Calu3 (cell line): ENCODE data around the gene LGALSL. TPM values are rescaled to one million over a fixed set of nuclear protein-coding genes. Genes with fewer than 3 reads are reported as not detected.

Experiments
- BruUV-seq: library from RNA; stranded (reverse); fragments of 400-500 nt; replicated peaks from 2 replicates; lab custom pipeline; 2021; lab: Mats Ljungman, UMichigan
- CTCF ChIA-PET: fragments of 300-600 bp; sonication (Branson Sonifier 250); formaldehyde crosslinking; loops from one replicate; lab custom pipeline; 2022; ENCODE audit warnings: antibody characterized with exemption; lab: Charles Lee
- DNase-seq: peaks from one replicate; pipeline ENCODE4 v3.0.0; 2022
- H3K27ac Mint-ChIP-seq: one replicate; pipeline ENCODE4 v1.8.0; 2022; ENCODE audit warnings: mixed read lengths; ENCODE audit not compliant: unreplicated experiment
- H3K27me3 Mint-ChIP-seq: one replicate; pipeline ENCODE4 v1.8.0; 2022; ENCODE audit warnings: mixed read lengths; ENCODE audit not compliant: unreplicated experiment
- H3K36me3 Mint-ChIP-seq: one replicate; pipeline ENCODE4 v1.8.0; 2022; ENCODE audit warnings: mild to moderate bottlenecking, moderate library complexity, mixed read lengths; ENCODE audit not compliant: insufficient read depth, unreplicated experiment
- H3K4me1 Mint-ChIP-seq: one replicate; pipeline ENCODE4 v1.8.0; 2022; ENCODE audit warnings: mild to moderate bottlenecking, low read depth, mixed read lengths; ENCODE audit not compliant: unreplicated experiment
- H3K4me3 Mint-ChIP-seq: one replicate; pipeline ENCODE4 v1.8.0; 2022; ENCODE audit warnings: mild to moderate bottlenecking, low read depth, moderate library complexity, mixed read lengths; ENCODE audit not compliant: unreplicated experiment
- H3K9me3 Mint-ChIP-seq: one replicate; pipeline ENCODE4 v1.8.0; 2022; ENCODE audit warnings: low read depth, mixed read lengths; ENCODE audit not compliant: unreplicated experiment
- intact Hi-C: fragments of 100-400 bp; cut with micrococcal nuclease; formaldehyde crosslinking; loops from one replicate; pipeline ENCODE4 v1.10.0; 2022; ENCODE audit not compliant: unreplicated experiment
- total RNA-seq: library from RNA; stranded (reverse); gene quantifications from 2 replicates; pipeline ENCODE4 v1.2.3, GENCODE V29; 2022
- TF ChIP-seq, protein P1 (sequence below): fragments of 200-600 bp; IDR thresholded peaks from one replicate; pipeline ENCODE4 v1.8.0; 2022; ENCODE audit warnings: antibody characterized with exemption; ENCODE audit not compliant: unreplicated experiment

LGALSL gene
- total RNA-seq, 1 experiment from 2014 or later: 12.1 TPM

DNA sequence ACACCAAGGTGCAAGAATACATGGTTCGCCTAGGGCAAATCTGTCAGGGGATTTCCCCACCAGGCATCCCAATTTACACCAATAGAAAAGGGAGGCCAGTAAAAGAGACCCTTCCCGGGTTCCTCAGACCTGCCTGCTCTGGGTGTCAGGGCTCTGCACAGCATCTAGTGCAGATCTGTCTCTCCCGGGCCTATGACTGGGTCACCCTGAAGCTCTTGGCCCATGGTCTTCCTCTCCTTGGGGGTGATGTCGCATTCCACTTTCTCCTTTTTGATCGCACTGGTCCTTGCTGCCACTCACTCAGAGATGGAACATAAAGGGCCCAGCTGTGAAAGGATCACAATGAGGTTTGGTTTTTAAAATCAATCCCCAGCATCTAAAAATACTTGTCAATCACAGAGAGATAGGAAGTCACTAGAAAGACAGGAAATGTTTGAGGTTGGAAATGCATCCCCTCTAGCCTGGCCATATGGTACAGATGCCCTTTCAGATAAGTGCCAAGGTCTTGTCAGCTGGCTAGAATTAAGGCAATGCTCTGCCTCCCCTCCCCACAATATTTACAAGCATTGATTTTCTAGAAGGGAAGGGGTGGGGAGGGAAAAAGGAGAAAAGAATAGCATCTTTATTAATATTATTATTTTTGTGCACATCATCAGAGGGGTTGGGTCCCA, 35.3 kb downstream of the LGALSL start:
- no peaks in the 10 kb centered on the region for H3K9me3 Mint-ChIP-seq
- DNase-seq: no peak
- CTCF ChIA-PET: interaction anchor here (2.5 to 3.1 kb wide), 2 partner anchors 34 to 158 kb away, joined by 8 to 38 read pairs; partner anchors contain the start of gene AFTPH
- no peak overlapping the region for H3K27ac Mint-ChIP-seq
- H3K36me3 Mint-ChIP-seq: no peaks in the 10 kb centered on the region
- TF ChIP-seq, protein P1, sequence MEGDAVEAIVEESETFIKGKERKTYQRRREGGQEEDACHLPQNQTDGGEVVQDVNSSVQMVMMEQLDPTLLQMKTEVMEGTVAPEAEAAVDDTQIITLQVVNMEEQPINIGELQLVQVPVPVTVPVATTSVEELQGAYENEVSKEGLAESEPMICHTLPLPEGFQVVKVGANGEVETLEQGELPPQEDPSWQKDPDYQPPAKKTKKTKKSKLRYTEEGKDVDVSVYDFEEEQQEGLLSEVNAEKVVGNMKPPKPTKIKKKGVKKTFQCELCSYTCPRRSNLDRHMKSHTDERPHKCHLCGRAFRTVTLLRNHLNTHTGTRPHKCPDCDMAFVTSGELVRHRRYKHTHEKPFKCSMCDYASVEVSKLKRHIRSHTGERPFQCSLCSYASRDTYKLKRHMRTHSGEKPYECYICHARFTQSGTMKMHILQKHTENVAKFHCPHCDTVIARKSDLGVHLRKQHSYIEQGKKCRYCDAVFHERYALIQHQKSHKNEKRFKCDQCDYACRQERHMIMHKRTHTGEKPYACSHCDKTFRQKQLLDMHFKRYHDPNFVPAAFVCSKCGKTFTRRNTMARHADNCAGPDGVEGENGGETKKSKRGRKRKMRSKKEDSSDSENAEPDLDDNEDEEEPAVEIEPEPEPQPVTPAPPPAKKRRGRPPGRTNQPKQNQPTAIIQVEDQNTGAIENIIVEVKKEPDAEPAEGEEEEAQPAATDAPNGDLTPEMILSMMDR: no peak
- no peaks in the 10 kb centered on the region for H3K4me1 Mint-ChIP-seq
- H3K27me3 Mint-ChIP-seq: peaks cover 26% of the 10 kb centered on the region
- no peak overlapping the region for H3K4me3 Mint-ChIP-seq
- no TSS peak for BruUV-seq
- intact Hi-C loops: loop anchor here (5.0 kb wide), 1 partner anchor 442 kb away; no protein-coding TSS in a partner anchor

DNA sequence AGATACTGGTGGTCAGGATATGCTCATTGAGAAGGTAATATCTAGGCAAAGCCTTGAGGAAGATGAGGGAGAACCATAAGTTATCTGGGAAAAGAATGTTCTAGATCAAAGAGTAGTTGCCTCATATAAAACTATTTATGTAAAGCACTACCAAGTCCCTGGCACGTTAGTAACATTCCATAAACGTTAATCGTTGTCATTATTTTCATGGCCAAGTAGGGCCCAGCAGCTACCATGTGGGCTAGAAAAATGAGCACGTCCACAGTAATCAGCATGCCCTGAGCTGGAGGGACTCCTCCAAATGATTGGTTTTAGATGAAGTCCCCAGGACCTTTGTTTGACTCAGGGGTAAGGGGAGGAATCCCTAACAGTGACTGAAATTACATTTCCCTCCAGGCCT, 37.5 kb downstream of the LGALSL start:
- CTCF ChIA-PET: interaction anchor here (0.6 kb wide), 1 partner anchor 343 kb away, joined by 4 read pairs; no protein-coding TSS in a partner anchor
- no peak for DNase-seq
- no peak overlapping the region for H3K27ac Mint-ChIP-seq
- TF ChIP-seq, protein P1: no peak
- H3K9me3 Mint-ChIP-seq: no peaks in the 10 kb centered on the region
- H3K36me3 Mint-ChIP-seq: no peaks in the 10 kb centered on the region
- H3K4me1 Mint-ChIP-seq: no peaks in the 10 kb centered on the region
- H3K27me3 Mint-ChIP-seq: peaks cover 12% of the 10 kb centered on the region
- intact Hi-C loops: no loop called here
- no peak overlapping the region for H3K4me3 Mint-ChIP-seq
- BruUV-seq: no TSS peak

DNA sequence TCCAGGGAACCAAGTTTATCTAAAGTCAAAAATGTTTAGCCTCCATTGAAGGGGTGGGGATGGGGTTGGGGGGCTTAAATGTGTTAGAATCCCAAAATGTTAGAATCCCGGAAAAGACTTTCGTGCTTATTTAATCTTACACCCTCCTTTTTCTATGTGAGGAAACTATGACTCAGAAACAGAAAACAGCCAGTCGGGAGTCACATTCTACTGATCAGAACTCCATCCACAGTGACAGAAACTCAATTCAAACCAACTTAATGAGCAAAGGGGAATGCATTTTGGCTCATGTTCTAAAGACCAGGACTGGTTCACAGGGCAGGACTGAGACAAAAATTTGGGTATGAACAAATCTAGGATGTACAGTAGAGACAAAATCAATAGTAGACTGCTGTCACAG, 38.3 kb downstream of the LGALSL start:
- H3K36me3 Mint-ChIP-seq: no peaks in the 10 kb centered on the region
- no peak overlapping the region for H3K27ac Mint-ChIP-seq
- intact Hi-C loops: no loop called here
- no peak overlapping the region for H3K4me3 Mint-ChIP-seq
- no peaks in the 10 kb centered on the region for H3K9me3 Mint-ChIP-seq
- H3K27me3 Mint-ChIP-seq: peaks cover 12% of the 10 kb centered on the region
- H3K4me1 Mint-ChIP-seq: no peaks in the 10 kb centered on the region
- DNase-seq: no peak
- BruUV-seq: no TSS peak
- CTCF ChIA-PET: no interaction called here
- TF ChIP-seq, protein P1: no peak

DNA sequence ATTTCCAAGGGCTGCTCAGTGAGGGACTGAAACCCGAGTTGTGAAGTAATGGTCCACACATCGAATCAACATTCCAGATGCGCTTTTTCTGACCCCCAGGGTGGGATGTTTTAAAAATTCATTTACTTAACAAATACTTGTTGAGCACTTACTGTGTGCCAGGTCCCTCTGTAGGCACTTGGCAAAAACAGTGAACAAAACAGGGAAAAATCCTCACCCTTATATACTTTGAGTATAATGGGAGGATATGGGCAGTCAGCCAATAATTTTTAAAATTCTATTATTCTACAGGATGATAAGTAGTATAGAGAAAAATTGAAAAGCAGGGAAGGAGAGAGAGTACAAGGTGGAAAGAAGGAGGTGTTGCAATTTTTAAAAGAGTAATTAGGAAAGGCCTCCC, 38.9 kb downstream of the LGALSL start:
- Mint-ChIP-seq H3K4me3 (no peak overlapping the region), H3K4me1 (no peaks in the 10 kb centered on the region), H3K36me3 (no peaks in the 10 kb centered on the region), H3K27me3 (peaks cover 15% of the 10 kb centered on the region), H3K9me3 (no peaks in the 10 kb centered on the region), H3K27ac (no peak overlapping the region)
- TF ChIP-seq, protein P1: no peak
- intact Hi-C loops: no loop called here
- no TSS peak for BruUV-seq
- no peak for DNase-seq
- CTCF ChIA-PET: interaction anchor here (0.5 kb wide), 1 partner anchor 430 kb away, joined by 3 read pairs; no protein-coding TSS in a partner anchor
